SIG-M5 treated with dmso at 0.1 percent for 504 hours (cell line): ENCODE measurements around the gene CCL23.
"Not testable (repeated sequence)": the region's sequence is repeated elsewhere in the genome, so short reads cannot be mapped to it uniquely, and the experiment has no call there.

ENCODE experiments used
- DNase-seq: peaks from one replicate; lab custom pipeline; 2025; ENCODE audit not compliant: unreplicated experiment; lab: John Stamatoyannopoulos, UW

CCL23 gene

GRCh38 chr17:36017799-36018198, at the start of gene CCL23:
TSS of gene CCL23 (minus strand) at chr17:36017972. CDS start at chr17:36017897, 75 bp downstream.
- DNase-seq: peak; percentile 60

- DNase-seq: no peak
These were observed 48.7 kb upstream of the CCL23 start for GRCh38 chr17:36066365-36066985.

DNA sequence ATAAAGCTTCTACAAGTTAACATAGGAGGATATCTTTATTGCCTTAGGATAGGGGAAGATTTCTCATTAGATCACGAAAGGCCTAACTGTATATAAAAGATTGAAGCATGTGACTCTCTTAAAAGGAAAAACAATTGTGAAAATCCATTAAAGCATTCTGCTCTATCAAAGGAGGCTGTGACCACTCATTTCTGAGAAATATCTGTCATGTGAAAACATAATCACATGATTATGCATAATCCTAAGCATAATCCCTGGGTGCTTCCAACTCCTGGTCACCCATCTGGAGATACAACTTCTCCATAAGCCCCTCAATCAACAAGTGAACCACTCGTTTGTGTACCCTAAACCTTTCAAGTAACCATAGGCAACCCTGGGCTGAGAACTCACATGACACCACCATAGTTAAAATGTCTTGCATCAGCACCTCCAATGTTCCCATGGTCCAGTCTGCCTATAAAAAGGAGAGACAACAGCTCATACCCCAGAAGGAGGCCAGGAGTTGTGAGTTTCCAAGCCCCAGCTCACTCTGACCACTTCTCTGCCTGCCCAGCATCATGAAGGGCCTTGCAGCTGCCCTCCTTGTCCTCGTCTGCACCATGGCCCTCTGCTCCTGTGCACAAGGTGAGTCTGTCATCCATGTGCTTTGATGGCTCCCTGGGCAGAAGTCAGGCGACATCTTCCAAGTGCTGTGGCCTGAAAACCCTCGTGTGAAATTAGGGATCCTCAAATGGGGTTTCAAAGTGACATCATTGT, 46.2 kb upstream of the CCL23 start, which contains the start of gene CCL18:
Gene CCL18 (plus strand): TSS at position 487 of the 756 bp plus-strand sequence. CDS start 71 bp downstream, at position 558.
- no peak for DNase-seq

DNA sequence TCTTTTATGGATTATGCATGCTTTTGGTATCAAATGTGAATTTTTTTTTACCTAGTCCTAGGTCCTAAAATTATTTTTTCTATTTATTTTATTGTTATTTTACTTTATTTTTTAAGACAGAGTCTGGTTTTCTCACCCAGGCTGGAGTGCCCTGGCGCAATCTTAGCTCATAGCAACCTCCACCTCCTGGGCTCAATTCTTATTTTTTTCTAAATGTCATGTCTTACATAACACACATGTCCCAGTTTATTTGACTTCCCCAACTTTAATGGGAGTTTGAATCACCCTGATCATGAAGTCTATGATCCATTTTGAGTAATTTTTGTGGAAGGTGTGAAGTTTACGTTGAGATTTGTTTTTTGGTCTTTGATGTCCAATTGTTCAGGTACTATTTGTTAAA, 43.0 kb upstream of the CCL23 start:
- DNase-seq: no peak

GRCh38 chr17:36059406-36059805, 41.6 kb upstream of the CCL23 start:
- DNase-seq: no peak

DNA sequence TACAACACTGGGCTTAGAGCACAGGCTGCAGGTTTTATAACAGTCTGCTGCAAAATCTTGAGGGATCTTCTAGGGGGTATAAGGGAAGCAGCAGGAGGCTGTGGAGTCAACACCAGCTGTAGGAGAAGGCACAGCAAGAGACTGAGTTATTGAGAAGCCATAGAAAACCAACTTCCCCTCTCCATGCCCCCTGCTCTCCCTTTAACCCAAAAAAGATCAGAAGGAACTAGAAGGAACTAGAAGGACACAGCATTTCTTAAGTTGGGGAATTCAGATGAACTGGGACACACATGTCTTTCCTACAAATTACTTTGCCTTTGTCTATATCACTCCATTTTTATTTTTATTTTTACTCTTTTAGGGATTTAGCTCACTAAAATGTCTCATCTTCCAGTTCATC, 40.1 kb upstream of the CCL23 start:
- DNase-seq: peak; percentile 2

GRCh38 chr17:36055921-36056520, 38.2 kb upstream of the CCL23 start:
- DNase-seq: no peak

DNA sequence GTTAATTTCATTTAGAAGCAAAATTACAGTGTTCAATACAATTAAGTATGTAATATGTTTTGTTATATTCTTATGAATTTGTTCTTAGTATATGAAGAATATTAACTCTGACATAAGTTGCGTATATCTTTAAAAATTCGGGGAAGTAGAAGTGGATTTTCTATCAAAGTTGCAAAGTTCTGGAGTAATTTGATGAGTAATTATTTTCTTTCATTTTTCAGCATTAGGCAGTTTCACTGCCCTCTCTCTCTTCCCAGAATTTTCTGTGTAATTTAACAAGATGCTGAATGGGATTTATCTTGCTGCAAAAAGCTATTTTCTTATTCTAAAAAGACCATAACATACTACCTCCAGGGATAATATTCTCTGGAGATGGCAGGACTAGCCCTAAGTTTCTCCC, 37.4 kb upstream of the CCL23 start:
- no peak for DNase-seq

- DNase-seq: no peak
These were observed 31.9 kb upstream of the CCL23 start for GRCh38 chr17:36049643-36050042.

GRCh38 chr17:36048066-36048465, 30.3 kb upstream of the CCL23 start:
- no peak for DNase-seq

DNA sequence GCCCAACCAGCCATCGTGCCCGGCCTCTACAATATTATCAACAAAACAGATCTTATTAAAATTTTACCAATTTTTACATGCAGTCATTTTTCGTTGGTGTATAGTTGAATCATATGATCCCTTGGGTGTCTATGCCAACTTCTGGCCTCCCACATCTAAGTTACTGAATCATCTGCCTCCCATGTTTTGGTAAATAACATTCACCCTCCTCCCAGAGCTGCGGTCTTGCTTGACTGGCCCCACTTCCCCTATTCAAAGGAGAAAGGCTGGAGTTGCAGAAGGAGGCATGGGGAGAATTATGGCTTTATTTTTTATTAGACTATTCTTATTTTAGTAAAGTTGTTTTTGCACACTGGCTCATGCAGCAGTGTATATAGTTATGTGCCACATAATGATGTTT, 18.5 kb upstream of the CCL23 start:
- DNase-seq: peak; percentile 74

DNA sequence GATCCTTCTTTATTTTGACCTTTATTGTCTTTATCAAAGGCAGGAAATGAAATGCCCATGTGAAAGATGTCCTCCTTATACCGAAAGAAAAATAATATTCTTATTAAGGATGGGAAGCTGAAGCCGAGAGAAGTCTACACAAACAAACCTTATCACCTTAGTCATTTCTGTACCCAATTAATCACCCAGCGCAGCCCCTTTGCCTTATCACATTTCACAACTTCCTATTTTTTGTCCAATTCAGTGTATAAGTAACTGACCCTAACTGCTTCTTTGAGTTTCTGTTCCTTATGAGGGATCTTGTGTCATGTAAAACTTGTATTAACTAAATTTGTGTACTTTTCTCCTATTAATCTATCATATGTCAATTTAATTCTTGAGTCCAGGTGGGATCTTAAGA, 16.4 kb upstream of the CCL23 start:
- DNase-seq: peak; percentile 97

- no peak for DNase-seq
These were observed 13.2 kb upstream of the CCL23 start for GRCh38 chr17:36030956-36031355.

DNA sequence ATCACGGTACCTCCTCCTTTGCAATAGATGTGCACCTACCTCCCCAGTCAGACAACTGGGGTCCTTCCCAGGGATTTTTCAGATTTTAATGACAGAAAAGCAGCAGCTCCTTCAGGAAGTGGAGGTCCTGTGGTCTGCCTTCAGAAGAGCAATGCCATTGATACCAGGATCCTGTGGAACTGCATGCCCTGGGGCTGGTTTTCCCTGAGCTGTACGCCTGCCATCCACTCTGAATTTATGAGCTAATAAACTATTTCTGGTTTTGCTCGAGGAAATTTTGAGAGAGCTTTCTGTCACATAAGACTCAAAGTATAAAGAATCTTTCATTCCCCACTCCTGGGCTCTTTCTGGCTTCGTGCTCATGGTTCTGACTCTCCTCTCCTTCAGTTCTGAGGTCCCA, 10.0 kb upstream of the CCL23 start:
- no peak for DNase-seq

DNA sequence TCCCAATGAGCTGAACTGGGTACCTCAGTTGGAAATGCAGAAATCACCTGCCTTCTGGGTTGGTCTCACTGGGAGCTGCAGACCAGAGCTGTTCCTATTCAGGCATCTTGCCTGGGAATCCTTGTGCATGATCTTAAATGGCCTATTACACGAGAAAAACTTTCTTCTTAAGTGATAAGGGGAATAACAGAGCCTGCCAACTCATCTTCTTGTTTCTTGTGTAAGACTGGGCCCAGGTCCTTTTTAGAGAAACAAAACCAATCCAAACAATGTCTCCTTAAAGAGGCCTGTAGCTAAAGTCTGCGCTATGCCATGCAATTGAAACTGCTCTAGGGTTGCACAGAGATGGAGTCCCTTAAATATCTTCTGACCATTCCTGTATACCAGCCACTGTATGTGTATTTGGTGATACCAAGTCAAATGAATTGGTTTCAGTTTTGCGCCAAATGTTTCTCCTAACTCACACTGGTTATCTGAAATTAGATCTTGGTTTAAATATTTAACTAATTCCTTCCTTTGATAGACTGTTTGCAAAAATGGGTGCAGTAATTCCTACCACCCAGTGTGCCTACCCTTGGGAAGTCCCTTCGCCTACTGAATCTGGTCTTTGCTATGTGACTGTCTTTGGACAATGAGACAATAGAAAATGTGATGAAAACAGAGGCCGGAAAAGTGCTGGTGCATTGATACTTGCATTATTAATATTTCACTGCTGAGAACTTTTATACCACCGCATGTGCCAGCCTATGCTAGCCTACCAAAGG, 6.5 kb upstream of the CCL23 start:
- DNase-seq: no peak

DNA sequence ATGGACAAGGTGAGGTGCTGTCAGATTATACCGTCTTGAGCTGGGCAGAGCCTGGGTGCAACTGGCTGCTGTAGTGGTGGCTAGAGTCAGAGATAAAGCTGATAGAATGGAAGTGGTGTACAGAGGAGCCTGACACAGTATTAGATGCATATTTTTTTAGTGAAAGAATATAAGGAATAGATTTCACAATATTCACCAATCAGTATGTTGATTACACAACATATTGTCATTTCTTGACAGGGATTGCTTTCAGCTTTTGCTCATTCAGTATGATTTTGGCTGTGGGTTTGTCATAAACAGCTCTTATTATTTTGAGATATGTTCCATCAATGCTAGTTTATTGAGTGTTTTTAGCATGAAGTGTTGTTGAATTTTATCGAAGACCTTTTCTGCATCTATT, 1.7 kb upstream of the CCL23 start:
- DNase-seq: no peak

DNA sequence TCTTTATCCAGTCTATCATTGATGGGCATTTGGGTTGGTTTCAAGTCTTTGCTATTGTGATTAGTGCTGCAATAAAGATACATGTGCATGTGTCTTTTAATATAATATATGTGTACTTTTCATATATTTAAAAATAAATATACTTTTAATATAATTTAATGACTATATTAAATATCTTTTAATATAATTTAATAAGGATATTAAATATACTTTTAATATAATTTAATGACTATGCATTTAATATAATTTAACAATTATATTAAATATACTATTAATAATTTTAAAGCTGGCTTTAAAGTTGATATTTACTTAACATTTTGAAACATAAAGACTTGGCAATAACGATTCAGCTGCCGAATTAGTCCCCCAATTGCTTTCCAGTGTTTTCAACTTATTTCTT, 1.2 kb downstream of the CCL23 start:
- no peak for DNase-seq

DNA sequence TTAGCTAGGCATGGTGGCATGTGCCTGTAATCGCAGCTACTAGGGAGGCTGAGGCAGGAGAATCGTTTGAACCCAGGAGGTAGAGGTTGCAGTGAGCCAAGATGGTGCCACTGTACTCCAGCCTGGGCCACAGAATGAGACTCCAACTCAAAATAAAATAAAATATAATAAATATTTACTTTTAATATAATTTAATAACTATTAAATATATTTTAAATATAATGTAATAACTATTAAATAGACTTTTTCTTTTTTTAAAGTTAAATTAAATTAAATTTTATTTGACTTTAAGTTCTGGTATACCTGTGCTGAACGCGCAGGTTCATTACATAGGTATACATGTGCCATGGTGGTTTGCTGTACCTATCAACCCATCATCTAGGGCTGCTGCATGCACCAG, 1.9 kb downstream of the CCL23 start:
- DNase-seq: not testable (repeated sequence)

DNA sequence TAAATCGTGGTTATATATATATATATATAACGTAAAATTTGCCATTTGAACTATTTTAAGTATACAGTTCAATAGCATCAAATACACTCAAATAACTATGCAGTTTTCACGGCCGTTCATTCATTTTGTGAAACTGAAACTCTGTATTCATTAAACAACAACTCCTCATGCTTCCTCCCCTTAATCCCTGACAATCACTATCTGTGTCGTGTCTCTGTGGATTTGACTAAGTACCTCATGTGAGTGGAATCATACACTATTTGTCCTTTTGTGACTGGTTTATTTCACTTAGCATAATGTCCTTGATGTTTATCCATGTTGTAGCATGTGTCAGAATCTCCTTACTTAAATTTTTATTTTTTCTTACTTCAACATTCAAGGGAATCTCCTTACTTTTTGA, 2.8 kb downstream of the CCL23 start:
- DNase-seq: no peak

DNA sequence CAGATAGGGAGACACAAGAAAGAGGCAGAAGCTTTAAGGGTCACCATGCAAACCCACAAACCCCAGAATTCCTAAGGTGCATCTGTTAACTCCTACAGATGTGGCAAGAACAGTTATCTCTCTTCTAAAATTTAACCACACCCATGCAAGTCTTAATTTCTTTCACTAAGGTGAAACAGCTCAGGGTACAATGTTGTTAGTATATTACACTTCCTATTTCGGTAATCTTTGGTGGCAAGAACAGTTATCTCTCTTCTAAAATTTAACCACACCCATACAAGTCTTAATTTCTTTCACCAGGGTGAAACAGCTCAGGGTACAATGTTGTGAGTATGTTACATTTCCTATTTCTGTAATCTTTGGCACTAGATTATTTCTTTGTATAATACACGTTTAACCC, 6.6 kb downstream of the CCL23 start:
- no peak for DNase-seq

GRCh38 chr17:36008998-36009665, 8.6 kb downstream of the CCL23 start:
- peak; percentile 22 for DNase-seq
